Measurements from ENCODE around the gene PAK2. TPM values are rescaled to one million over a fixed set of nuclear protein-coding genes. Genes with fewer than 3 reads are reported as not detected.

PAK2 gene
- total RNA-seq, 1 experiment from 2014 or later, result 102 TPM

DNA sequence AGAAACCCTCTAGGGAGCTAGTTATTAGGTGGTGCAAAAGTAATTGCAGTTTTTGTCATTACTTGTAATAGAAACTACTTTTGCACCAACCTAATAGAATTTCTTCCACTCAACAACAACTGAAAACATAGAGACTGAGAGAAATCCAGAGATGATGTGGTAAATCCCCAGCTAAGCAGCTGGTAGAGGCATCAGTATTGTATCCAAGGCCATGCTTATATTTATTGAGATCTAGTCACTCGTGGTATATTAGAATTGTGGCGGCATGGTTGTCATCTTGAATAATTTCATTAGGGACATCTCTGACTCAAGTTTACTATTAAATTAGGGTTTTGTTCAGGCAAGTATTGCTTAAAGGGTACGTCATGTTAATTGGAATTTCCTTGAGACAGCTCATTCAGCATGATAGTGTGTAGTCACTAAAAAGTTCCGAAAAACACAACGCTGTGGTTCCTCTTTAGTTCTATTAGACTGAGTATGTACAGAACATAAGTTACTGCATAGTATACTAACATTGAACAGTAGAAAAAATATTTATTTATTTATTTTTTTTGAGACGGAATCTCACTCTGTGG is 35.3 kb downstream of the PAK2 start:
- POLR2A ChIA-PET (ENCODE audit: low non-redundant PET), result no interaction called here
- intact Hi-C loops (cut with micrococcal nuclease; ENCODE audit: unreplicated experiment), result no loop called here

DNA sequence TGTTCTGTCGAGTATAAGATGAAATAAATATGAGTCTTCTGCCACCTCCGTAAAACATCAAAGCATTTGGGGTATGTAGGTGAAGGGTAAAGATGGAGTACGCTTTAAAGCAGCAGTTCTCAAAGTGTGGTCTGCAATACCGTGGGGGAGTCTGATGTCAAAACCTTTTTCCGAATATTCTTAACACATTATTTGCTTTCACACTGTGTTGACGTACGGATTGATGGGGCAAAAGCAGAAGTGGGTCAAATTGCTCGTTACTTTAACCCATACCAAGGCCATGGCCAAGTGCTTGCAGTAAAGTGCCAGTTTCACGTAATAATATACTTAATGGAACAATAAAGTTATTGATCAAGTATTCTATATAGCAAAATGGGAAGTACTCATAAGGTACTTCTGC is 36.3 kb downstream of the PAK2 start:
- Histone ChIP-seq H3K9me3 (ENCODE audit: low read depth, low read length, poor library complexity, severe bottlenecking) (peaks cover 13% of the 10 kb centered on the region), H3K27me3 (replicated peaks; ENCODE audit: insufficient read depth, low read depth, low read length, poor library complexity) (no peaks in the 10 kb centered on the region), H3K4me1 (ENCODE audit: insufficient read depth, low read length, poor library complexity, severe bottlenecking) (peaks cover 50% of the 10 kb centered on the region), H3K36me3 (ENCODE audit: insufficient read depth, low read length, poor library complexity, severe bottlenecking) (peaks cover 8% of the 10 kb centered on the region), H3K27ac (ENCODE audit: low read depth, low read length, poor library complexity, severe bottlenecking) (peak overlapping the region; percentile 92), H3K4me3 (ENCODE audit: low read depth, low read length, poor library complexity, severe bottlenecking) (no peak overlapping the region)
- TF ChIP-seq EZH2 (IDR thresholded peaks at IDR 0.05; ENCODE audit: borderline replicate concordance, low read depth, low read length, poor library complexity, severe bottlenecking), result no peak
- TF ChIP-seq, protein P1, sequence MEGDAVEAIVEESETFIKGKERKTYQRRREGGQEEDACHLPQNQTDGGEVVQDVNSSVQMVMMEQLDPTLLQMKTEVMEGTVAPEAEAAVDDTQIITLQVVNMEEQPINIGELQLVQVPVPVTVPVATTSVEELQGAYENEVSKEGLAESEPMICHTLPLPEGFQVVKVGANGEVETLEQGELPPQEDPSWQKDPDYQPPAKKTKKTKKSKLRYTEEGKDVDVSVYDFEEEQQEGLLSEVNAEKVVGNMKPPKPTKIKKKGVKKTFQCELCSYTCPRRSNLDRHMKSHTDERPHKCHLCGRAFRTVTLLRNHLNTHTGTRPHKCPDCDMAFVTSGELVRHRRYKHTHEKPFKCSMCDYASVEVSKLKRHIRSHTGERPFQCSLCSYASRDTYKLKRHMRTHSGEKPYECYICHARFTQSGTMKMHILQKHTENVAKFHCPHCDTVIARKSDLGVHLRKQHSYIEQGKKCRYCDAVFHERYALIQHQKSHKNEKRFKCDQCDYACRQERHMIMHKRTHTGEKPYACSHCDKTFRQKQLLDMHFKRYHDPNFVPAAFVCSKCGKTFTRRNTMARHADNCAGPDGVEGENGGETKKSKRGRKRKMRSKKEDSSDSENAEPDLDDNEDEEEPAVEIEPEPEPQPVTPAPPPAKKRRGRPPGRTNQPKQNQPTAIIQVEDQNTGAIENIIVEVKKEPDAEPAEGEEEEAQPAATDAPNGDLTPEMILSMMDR (conservative IDR thresholded peaks at IDR 0.05; ENCODE audit: low read depth, low read length), result no peak
- DNase-seq (ENCODE audit: low spot score), result no peak
- intact Hi-C loops (cut with micrococcal nuclease; ENCODE audit: unreplicated experiment), result no loop called here
- ChIA-PET CTCF (no interaction called here), POLR2A (ENCODE audit: low non-redundant PET) (no interaction called here)
- no TSS peak for BruUV-seq (replicated peaks)

More for the DNA sequence above, 35.3 kb downstream of the PAK2 start:
- Histone ChIP-seq H3K36me3 (ENCODE audit: insufficient read depth, low read length, poor library complexity, severe bottlenecking) (peaks cover 6% of the 10 kb centered on the region), H3K27me3 (replicated peaks; ENCODE audit: insufficient read depth, low read depth, low read length, poor library complexity) (no peaks in the 10 kb centered on the region), H3K4me3 (ENCODE audit: low read depth, low read length, poor library complexity, severe bottlenecking) (no peak overlapping the region), H3K9me3 (ENCODE audit: low read depth, low read length, poor library complexity, severe bottlenecking) (peaks cover 11% of the 10 kb centered on the region), H3K4me1 (ENCODE audit: insufficient read depth, low read length, poor library complexity, severe bottlenecking) (peaks cover 50% of the 10 kb centered on the region), H3K27ac (ENCODE audit: low read depth, low read length, poor library complexity, severe bottlenecking) (peak overlapping the region; percentile 92)
- TF ChIP-seq, protein P1 (conservative IDR thresholded peaks at IDR 0.05; ENCODE audit: low read depth, low read length), result no peak
- TF ChIP-seq EZH2 (IDR thresholded peaks at IDR 0.05; ENCODE audit: borderline replicate concordance, low read depth, low read length, poor library complexity, severe bottlenecking), result no peak
- BruUV-seq (replicated peaks), result TSS peak; percentile 7
- peak; percentile 49 for DNase-seq (ENCODE audit: low spot score)
- CTCF ChIA-PET, result interaction anchor here (1.1 kb wide), 1 partner anchor 165 kb away, joined by 3 read pairs; no protein-coding TSS in a partner anchor

DNA sequence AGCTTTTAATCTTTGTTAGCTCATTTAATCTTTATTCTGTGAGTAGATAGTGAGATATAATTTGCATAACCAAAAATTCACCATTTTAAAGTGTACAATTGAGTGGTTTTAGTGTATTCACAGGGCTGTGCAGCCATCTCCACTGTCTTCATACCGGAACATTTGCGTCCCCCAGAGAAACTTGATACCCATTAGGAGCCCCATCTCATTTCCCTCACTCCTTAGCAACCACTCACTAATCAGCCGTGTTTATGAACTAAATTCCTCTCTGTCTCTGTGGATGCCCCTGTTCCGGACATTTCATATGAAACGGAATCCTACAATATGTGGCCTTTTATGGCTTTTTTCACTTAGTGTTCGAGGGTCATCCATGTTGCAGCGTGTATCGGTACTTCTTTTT is 38.2 kb downstream of the PAK2 start:
- no peak overlapping the region for H3K4me3 ChIP-seq (ENCODE audit: low read depth, low read length, poor library complexity, severe bottlenecking)
- ChIA-PET POLR2A (ENCODE audit: low non-redundant PET) (no interaction called here), CTCF (no interaction called here)
- no peak for DNase-seq (ENCODE audit: low spot score)
- peaks cover 38% of the 10 kb centered on the region for H3K4me1 ChIP-seq (ENCODE audit: insufficient read depth, low read length, poor library complexity, severe bottlenecking)
- TF ChIP-seq, protein P1 (conservative IDR thresholded peaks at IDR 0.05; ENCODE audit: low read depth, low read length), result no peak
- no peak for TF ChIP-seq EZH2 (IDR thresholded peaks at IDR 0.05; ENCODE audit: borderline replicate concordance, low read depth, low read length, poor library complexity, severe bottlenecking)
- BruUV-seq (replicated peaks), result no TSS peak
- H3K27ac ChIP-seq (ENCODE audit: low read depth, low read length, poor library complexity, severe bottlenecking), result no peak overlapping the region
- H3K27me3 ChIP-seq (replicated peaks; ENCODE audit: insufficient read depth, low read depth, low read length, poor library complexity), result no peaks in the 10 kb centered on the region
- peaks cover 8% of the 10 kb centered on the region for H3K9me3 ChIP-seq (ENCODE audit: low read depth, low read length, poor library complexity, severe bottlenecking)
- peaks cover 12% of the 10 kb centered on the region for H3K36me3 ChIP-seq (ENCODE audit: insufficient read depth, low read length, poor library complexity, severe bottlenecking)
- intact Hi-C loops (cut with micrococcal nuclease; ENCODE audit: unreplicated experiment), result no loop called here
